ENCODE results near the gene DHRS7B.

DNA sequence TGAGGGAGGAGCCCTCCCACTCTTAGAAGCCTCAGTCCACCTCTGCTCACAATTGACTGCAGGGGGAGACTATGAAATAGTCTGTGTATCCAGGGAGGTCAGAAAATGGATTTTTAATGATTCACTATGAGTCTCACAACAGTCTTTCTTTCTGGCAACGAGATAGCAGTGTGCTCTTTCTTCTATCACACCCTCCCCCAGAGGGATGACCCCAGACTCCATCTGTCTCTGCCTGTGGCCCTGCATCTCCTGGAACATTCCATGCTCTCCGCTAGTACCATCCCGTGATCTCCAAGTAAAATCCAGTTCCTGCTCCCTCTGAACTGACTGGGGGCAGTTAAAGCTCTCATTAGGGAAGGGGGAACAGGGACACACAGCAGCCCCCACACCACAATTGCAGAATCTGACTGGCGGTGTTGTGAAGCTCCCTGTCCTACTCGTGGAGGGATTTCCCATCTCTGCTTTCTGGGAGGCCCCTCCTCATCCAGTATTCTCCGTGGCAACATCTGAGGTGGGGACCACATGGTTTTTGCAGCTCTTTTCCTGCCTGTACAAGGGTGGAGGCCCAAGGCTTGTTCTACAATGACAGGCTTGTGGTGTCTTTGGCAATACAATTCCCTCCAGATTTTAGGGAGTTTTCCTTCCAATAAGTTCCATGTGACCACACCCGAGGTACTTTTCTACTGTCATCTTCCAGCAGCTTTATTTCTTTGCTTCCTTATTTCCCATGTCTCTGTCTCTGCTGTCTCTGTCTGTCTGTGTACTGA is 107.0 kb downstream of the DHRS7B start:
- TF ChIP-seq, protein P1, sequence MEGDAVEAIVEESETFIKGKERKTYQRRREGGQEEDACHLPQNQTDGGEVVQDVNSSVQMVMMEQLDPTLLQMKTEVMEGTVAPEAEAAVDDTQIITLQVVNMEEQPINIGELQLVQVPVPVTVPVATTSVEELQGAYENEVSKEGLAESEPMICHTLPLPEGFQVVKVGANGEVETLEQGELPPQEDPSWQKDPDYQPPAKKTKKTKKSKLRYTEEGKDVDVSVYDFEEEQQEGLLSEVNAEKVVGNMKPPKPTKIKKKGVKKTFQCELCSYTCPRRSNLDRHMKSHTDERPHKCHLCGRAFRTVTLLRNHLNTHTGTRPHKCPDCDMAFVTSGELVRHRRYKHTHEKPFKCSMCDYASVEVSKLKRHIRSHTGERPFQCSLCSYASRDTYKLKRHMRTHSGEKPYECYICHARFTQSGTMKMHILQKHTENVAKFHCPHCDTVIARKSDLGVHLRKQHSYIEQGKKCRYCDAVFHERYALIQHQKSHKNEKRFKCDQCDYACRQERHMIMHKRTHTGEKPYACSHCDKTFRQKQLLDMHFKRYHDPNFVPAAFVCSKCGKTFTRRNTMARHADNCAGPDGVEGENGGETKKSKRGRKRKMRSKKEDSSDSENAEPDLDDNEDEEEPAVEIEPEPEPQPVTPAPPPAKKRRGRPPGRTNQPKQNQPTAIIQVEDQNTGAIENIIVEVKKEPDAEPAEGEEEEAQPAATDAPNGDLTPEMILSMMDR (IDR thresholded peaks at IDR 0.05), result no peak
- TF ChIP-seq, protein P2, sequence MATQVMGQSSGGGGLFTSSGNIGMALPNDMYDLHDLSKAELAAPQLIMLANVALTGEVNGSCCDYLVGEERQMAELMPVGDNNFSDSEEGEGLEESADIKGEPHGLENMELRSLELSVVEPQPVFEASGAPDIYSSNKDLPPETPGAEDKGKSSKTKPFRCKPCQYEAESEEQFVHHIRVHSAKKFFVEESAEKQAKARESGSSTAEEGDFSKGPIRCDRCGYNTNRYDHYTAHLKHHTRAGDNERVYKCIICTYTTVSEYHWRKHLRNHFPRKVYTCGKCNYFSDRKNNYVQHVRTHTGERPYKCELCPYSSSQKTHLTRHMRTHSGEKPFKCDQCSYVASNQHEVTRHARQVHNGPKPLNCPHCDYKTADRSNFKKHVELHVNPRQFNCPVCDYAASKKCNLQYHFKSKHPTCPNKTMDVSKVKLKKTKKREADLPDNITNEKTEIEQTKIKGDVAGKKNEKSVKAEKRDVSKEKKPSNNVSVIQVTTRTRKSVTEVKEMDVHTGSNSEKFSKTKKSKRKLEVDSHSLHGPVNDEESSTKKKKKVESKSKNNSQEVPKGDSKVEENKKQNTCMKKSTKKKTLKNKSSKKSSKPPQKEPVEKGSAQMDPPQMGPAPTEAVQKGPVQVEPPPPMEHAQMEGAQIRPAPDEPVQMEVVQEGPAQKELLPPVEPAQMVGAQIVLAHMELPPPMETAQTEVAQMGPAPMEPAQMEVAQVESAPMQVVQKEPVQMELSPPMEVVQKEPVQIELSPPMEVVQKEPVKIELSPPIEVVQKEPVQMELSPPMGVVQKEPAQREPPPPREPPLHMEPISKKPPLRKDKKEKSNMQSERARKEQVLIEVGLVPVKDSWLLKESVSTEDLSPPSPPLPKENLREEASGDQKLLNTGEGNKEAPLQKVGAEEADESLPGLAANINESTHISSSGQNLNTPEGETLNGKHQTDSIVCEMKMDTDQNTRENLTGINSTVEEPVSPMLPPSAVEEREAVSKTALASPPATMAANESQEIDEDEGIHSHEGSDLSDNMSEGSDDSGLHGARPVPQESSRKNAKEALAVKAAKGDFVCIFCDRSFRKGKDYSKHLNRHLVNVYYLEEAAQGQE (IDR thresholded peaks at IDR 0.05; ENCODE audit: insufficient read depth in 1 of 2, low read depth in 2 of 2, low read length in 1 of 2), result no peak
- no peak for TF ChIP-seq SIN3A (IDR thresholded peaks at IDR 0.05; ENCODE audit: borderline replicate concordance, insufficient read depth, low read depth, low read length)

Measured in Panc1 (cell line).